K562 (cell line): ENCODE measurements around the gene VASH2. TPM values are rescaled to one million over a fixed set of nuclear protein-coding genes. Genes with fewer than 3 reads are reported as not detected.

Source experiments
- ATAC-seq: fragments of 200-7000 bp; cut with Tn5 transposase; 3 replicates; pipeline ENCODE4 v1.9.1; 2020; ENCODE audit warnings: moderate library complexity
- BruUV-seq: library from RNA; stranded (reverse); fragments of 400-500 nt; replicated peaks from 2 replicates; lab custom pipeline; 2021; lab: Mats Ljungman, UMichigan
- CTCF ChIA-PET: fragments of 300-600 bp; formaldehyde crosslinking; extraction: SDS; loops from one replicate; lab custom pipeline; 2021; ENCODE audit warnings: low intra/inter-chr PET ratio; lab: Yijun Ruan, JAX
- POLR2A ChIA-PET: fragments of 300-600, 350-650 bp; sonication (Branson Sonifier 250); formaldehyde crosslinking; extraction: SDS; loops from one replicate; lab custom pipeline; 2021; ENCODE audit warnings: antibody characterized with exemption, inconsistent platforms; lab: Yijun Ruan, JAX
- DNase-seq, 4 experiments: peaks; one replicate each; pipeline versions ENCODE4 v3.0.0 to v3.0.0-alpha.2; 2011 to 2018; ENCODE audit warnings: low spot score in 3 of 4, mixed read lengths in 3 of 4; ENCODE audit errors: extremely low read depth in 1 of 4
- FAIRE-seq: peaks from 2 replicates; lab custom pipeline; 2011; peaks lifted over from hg19 to GRCh38; lab: Jason Lieb, UNC
- H2AFZ ChIP-seq: 2 replicates; pipeline ENCODE4 v1.6.0; 2011; ENCODE audit warnings: low read depth, low read length, control low read depth, inconsistent platforms
- H3K27ac ChIP-seq: fragments of 200-600 bp; 3 replicates; pipeline ENCODE4 v1.8.0; 2011; ENCODE audit warnings: low read depth, mild to moderate bottlenecking, control low read depth, inconsistent platforms, low read length, moderate library complexity, mixed read lengths; ENCODE audit errors: extremely low read depth
- H3K27me3 ChIP-seq, 2 experiments: fragments of 300-600 bp in 1 of 2; 2 replicates in 1 of 2; 3 replicates in 1 of 2; pipeline versions ENCODE4 v1.6.0 to v1.8.0; 2011; ENCODE audit warnings: inconsistent platforms in 2 of 2, low read length in 2 of 2, mild to moderate bottlenecking in 1 of 2, mixed read lengths in 1 of 2, moderate library complexity in 1 of 2; ENCODE audit not compliant: control insufficient read depth in 2 of 2, insufficient read depth in 2 of 2
- H3K36me3 ChIP-seq: fragments of 300-600 bp; 3 replicates; pipeline ENCODE4 v1.8.0; 2011; ENCODE audit warnings: mild to moderate bottlenecking, low read length, inconsistent platforms; ENCODE audit not compliant: control insufficient read depth, insufficient read depth
- H3K4me1 ChIP-seq, 2 experiments: fragments of 200-600 bp in 1 of 2; replicated peaks in 1 of 2; 2 replicates in 1 of 2; 3 replicates in 1 of 2; pipeline versions ENCODE4 v1.5.1 to v1.8.0; 2011; ENCODE audit warnings: inconsistent platforms in 2 of 2, low read length in 2 of 2, mild to moderate bottlenecking in 1 of 2, mixed read lengths in 1 of 2, moderate library complexity in 1 of 2; ENCODE audit not compliant: control insufficient read depth in 2 of 2, insufficient read depth in 2 of 2
- H3K4me2 ChIP-seq: 2 replicates; pipeline ENCODE4 v1.6.1; 2011; ENCODE audit warnings: low read length, control low read depth, inconsistent platforms, mixed read lengths; ENCODE audit not compliant: insufficient read depth
- H3K4me3 ChIP-seq: fragments of 200-600 bp; sonication (generic), shearing (Covaris generic); 2 replicates; pipeline ENCODE4 v1.5.1; 2016; ENCODE audit warnings: control low read depth, inconsistent platforms
- H3K79me2 ChIP-seq: fragments of 200-600 bp; 3 replicates; pipeline ENCODE4 v1.8.0; 2011; ENCODE audit warnings: low read length, inconsistent platforms; ENCODE audit not compliant: control insufficient read depth, insufficient read depth
- H3K9ac ChIP-seq, 2 experiments: 2 replicates each; pipeline versions ENCODE4 v1.6.0 to v1.6.1; 2011; ENCODE audit warnings: low read depth in 2 of 2, low read length in 2 of 2, control low read depth in 1 of 2, inconsistent platforms in 1 of 2, mild to moderate bottlenecking in 1 of 2, mixed read lengths in 1 of 2; ENCODE audit not compliant: insufficient read depth in 1 of 2
- H3K9me1 ChIP-seq: one replicate; pipeline ENCODE4 v1.6.0; 2011; ENCODE audit warnings: inconsistent platforms, mild to moderate bottlenecking, low read length, moderate library complexity; ENCODE audit not compliant: control insufficient read depth, insufficient read depth
- H3K9me3 ChIP-seq: replicated peaks from 2 replicates; pipeline ENCODE4 v1.5.1; 2011; ENCODE audit warnings: low read depth, low read length, inconsistent platforms; ENCODE audit not compliant: control insufficient read depth, insufficient read depth
- H4K20me1 ChIP-seq: replicated peaks from 2 replicates; pipeline ENCODE4 v1.6.1; 2011; ENCODE audit warnings: low read length, inconsistent platforms, mixed read lengths; ENCODE audit not compliant: control insufficient read depth, insufficient read depth
- CBFA2T3 ChIP-seq: fragments of 450-650 bp; IDR thresholded peaks from 2 replicates; pipeline ENCODE4 v1.6.1; 2017
- E2F4 ChIP-seq: sonication (generic); formaldehyde crosslinking; IDR thresholded peaks from 2 replicates; pipeline ENCODE4 v1.8.0; 2022; ENCODE audit warnings: mild to moderate bottlenecking, low read depth, missing genetic modification reagents
- HES1 ChIP-seq: fragments of 450-650 bp; IDR thresholded peaks from 2 replicates; pipeline ENCODE4 v1.6.1; 2016; ENCODE audit warnings: low read depth, mild to moderate bottlenecking, moderate library complexity
- HMGN3 ChIP-seq: IDR thresholded peaks from 2 replicates; pipeline ENCODE4 v1.6.1; 2011; ENCODE audit warnings: borderline replicate concordance, low read depth, mild to moderate bottlenecking, mixed read lengths, low read length; ENCODE audit not compliant: insufficient read length; ENCODE audit errors: extremely low read depth
- HNRNPK ChIP-seq: fragments of 200-400 bp; formaldehyde crosslinking; IDR thresholded peaks from one replicate; pipeline ENCODE4 v1.6.1; 2018; ENCODE audit warnings: mild to moderate bottlenecking, low read depth, low read length; ENCODE audit not compliant: poor library complexity, severe bottlenecking
- ID3 ChIP-seq, 2 experiments: fragments of 250-450 bp in 1 of 2; fragments of 450-650 bp in 1 of 2; sonication (Bioruptor Pico) in 1 of 2; IDR thresholded peaks; 2 replicates each; pipeline versions ENCODE4 v1.6.1 to v1.8.0; 2016 to 2021; ENCODE audit warnings: mild to moderate bottlenecking in 2 of 2, moderate library complexity in 2 of 2, missing compliant biosample characterization in 1 of 2, missing genetic modification characterization in 1 of 2
- NELFE ChIP-seq: IDR thresholded peaks from 2 replicates; pipeline ENCODE4 v1.6.1; 2011; ENCODE audit warnings: mild to moderate bottlenecking; ENCODE audit not compliant: insufficient read depth, insufficient read length
- SMARCC2 ChIP-seq: fragments of 450-650 bp; IDR thresholded peaks from 2 replicates; pipeline ENCODE4 v1.6.1; 2017; ENCODE audit warnings: antibody characterized with exemption, moderate library complexity, mild to moderate bottlenecking, low read depth
- U2AF1 ChIP-seq: fragments of 200-400 bp; formaldehyde crosslinking; optimal IDR thresholded peaks from 2 replicates; pipeline ENCODE3; 2017; ENCODE audit warnings: mild to moderate bottlenecking, low read depth, low read length, moderate library complexity
- ZNF124 ChIP-seq: sonication (generic); formaldehyde crosslinking; IDR thresholded peaks from 2 replicates; pipeline ENCODE4 v1.8.1; 2022; ENCODE audit warnings: missing genetic modification reagents
- ZNF184 ChIP-seq: sonication (generic); formaldehyde crosslinking; IDR thresholded peaks from 2 replicates; pipeline ENCODE4 v1.5.0; 2020; ENCODE audit warnings: missing genetic modification reagents
- ZNF282 ChIP-seq: sonication (generic); formaldehyde crosslinking; IDR thresholded peaks from 2 replicates; pipeline ENCODE4 v1.8.1; 2023; ENCODE audit warnings: missing genetic modification reagents
- ZNF695 ChIP-seq: fragments of 450-650 bp; formaldehyde crosslinking; IDR thresholded peaks from 2 replicates; pipeline ENCODE4 v1.4.0; 2020; ENCODE audit warnings: mild to moderate bottlenecking, moderate library complexity
- ZNF766 ChIP-seq: fragments of 200-800 bp; sonication (Bioruptor generic); conservative IDR thresholded peaks from 2 replicates; pipeline ENCODE4 v1.6.1; 2016; ENCODE audit warnings: missing genetic modification characterization, missing compliant biosample characterization
- ZNF830 ChIP-seq: fragments of 250-450 bp; sonication (Bioruptor Pico); IDR thresholded peaks from 2 replicates; pipeline ENCODE4 v1.5.0; 2021; ENCODE audit warnings: mild to moderate bottlenecking
- WGBS: fragments of 100-300 bp; shearing (Covaris generic); methylation state at CpG from one replicate; pipeline ENCODE4 v1.1.6; 2016; ENCODE audit warnings: low coverage, mixed read lengths; ENCODE audit not compliant: insufficient coverage; ENCODE audit errors: missing lambda C conversion rate; 5-methylcytosine and 5-hydroxymethylcytosine counted together
- in situ Hi-C: fragments of 300-500 bp; cut with MboI; formaldehyde crosslinking; loops from 4 replicates; pipeline ENCODE4 v1.15.0; 2018; ENCODE audit warnings: inconsistent platforms, mixed read lengths
- intact Hi-C: fragments of 100-400 bp; cut with micrococcal nuclease; formaldehyde crosslinking; loops from 2 replicates; pipeline ENCODE4 v1.14.2; 2022
- polyA plus RNA-seq, 8 experiments: library from polyadenylated mRNA; depleted of rRNA in 4 of 8; stranded (reverse) in 5 of 8; unstranded in 3 of 8; fragments of >200 nt; fragmentation: Nextera tagmentation in 2 of 8; fragmentation: Illumina TruSeq in 1 of 8; extraction: Ambion mirVana in 2 of 8; extraction: Trizol in 1 of 8; gene quantifications; 2 replicates each; pipeline versions ENCODE4 v1.2.1 to v1.2.3, GENCODE V29; 2011 to 2014; ENCODE audit warnings: inconsistent platforms in 1 of 8, missing spikeins in 1 of 8
- total RNA-seq, 7 experiments: library from RNA; depleted of rRNA in 6 of 7; stranded (reverse); fragments of >200 nt in 6 of 7; fragmentation: Illumina TruSeq in 2 of 7; extraction: Trizol in 2 of 7; gene quantifications; 2 replicates each; pipeline versions ENCODE4 v1.2.1 to v1.2.3, GENCODE V29; 2011 to 2021; ENCODE audit warnings: low replicate concordance in 1 of 7
- TF ChIP-seq, protein P1 (sequence below): fragments of 250-450 bp; sonication (Bioruptor Pico); IDR thresholded peaks from 2 replicates; pipeline ENCODE4 v1.5.0; 2021; ENCODE audit warnings: mild to moderate bottlenecking, borderline replicate concordance

VASH2 gene
- total and polyA plus RNA-seq, 9 of the 15 experiments (the other 6 are each of a cell fraction or from before 2014, with no cell fraction given) = 0.04 to 0.40 (median 0.10) TPM; not detected in 1

- DNase-seq = peak; percentile 91 to 100 (median 94)
- Histone ChIP-seq H2AFZ (peak within 1 kb of the TSS; percentile 99), H3K27ac (peak within 1 kb of the TSS; percentile 65), H3K4me1 (peaks cover 15 to 22% of the 10 kb centered on the region in 2 experiments), H4K20me1 (no peaks in the 10 kb centered on the region), H3K9me3 (no peaks in the 10 kb centered on the region), H3K36me3 (peaks cover 30% of the 10 kb centered on the region; the same call in 2 of the 3 replicates), H3K4me2 (peak within 1 kb of the TSS; percentile 92), H3K9ac (peak within 1 kb of the TSS; percentile 81 to 93), H3K27me3 (no peaks in the 10 kb centered on the region), H3K9me1 (no peaks in the 10 kb centered on the region), H3K4me3 (peak within 1 kb of the TSS; percentile 72), H3K79me2 (peaks cover 45% of the 10 kb centered on the region)
- peak; percentile 88 for FAIRE-seq
- in situ Hi-C loops (no loop called here), intact Hi-C loops (loop anchor here (1.0 kb wide), 1 partner anchor 55 kb away; no protein-coding TSS in a partner anchor)
- TSS peak; percentile 62 for BruUV-seq
- WGBS = under 1% methylated on average over 52 of the region's 66 CpGs
- CTCF ChIA-PET = no interaction called here
- POLR2A ChIA-PET = interaction anchor here (0.6 to 2.6 kb wide), 8 partner anchors 11 to 198 kb away, joined by 3 to 11 read pairs (median 4); no protein-coding TSS in a partner anchor
- ATAC-seq = peak; percentile 91
- TF ChIP-seq E2F4 (CRISPR knock-in tag) (no peak), ZNF766 (CRISPR knock-in tag) (peak; percentile 90), U2AF1 (peak; percentile 48), HMGN3 (peak; percentile 65), SMARCC2 (no peak), ZNF830 (CRISPR knock-in tag) (no peak), NELFE (no peak), ID3 (CRISPR knock-in tag; IDR thresholded peaks at IDR 0.05) (no peak), ID3 (tag; IDR thresholded peaks at IDR 0.05) (no peak), ZNF282 (CRISPR knock-in tag) (no peak), CBFA2T3 (no peak), HNRNPK (no peak), HES1 (peak; percentile 94), ZNF124 (no peak), ZNF695 (CRISPR knock-in tag) (no peak), ZNF184 (CRISPR knock-in tag) (no peak)
- TF ChIP-seq, protein P1, sequence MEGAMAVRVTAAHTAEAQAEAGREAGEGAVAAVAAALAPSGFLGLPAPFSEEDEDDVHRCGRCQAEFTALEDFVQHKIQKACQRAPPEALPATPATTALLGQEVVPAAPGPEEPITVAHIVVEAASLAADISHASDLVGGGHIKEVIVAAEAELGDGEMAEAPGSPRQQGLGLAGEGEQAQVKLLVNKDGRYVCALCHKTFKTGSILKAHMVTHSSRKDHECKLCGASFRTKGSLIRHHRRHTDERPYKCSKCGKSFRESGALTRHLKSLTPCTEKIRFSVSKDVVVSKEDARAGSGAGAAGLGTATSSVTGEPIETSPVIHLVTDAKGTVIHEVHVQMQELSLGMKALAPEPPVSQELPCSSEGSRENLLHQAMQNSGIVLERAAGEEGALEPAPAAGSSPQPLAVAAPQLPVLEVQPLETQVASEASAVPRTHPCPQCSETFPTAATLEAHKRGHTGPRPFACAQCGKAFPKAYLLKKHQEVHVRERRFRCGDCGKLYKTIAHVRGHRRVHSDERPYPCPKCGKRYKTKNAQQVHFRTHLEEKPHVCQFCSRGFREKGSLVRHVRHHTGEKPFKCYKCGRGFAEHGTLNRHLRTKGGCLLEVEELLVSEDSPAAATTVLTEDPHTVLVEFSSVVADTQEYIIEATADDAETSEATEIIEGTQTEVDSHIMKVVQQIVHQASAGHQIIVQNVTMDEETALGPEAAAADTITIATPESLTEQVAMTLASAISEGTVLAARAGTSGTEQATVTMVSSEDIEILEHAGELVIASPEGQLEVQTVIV (CRISPR knock-in tag) = no peak
These were observed 65.0 kb downstream of the VASH2 start, which contains the start of gene ANGEL2 for GRCh38 chr1:213015099-213016050. TSS of gene ANGEL2 (minus strand) at chr1:213015867. CDS start at chr1:213015671, 196 bp downstream.
